Ascending aorta (tissue), 2 donors: Measurements from ENCODE around the gene SRGAP3. TPM values are rescaled to one million over a fixed set of nuclear protein-coding genes. Genes with fewer than 3 reads are reported as not detected.

Source experiments
- DNase-seq, 2 donors: peaks; one replicate each; pipeline ENCODE4 v3.0.0-alpha.2; 2019; ENCODE audit warnings: low spot score in 2 of 2
- H3K27ac ChIP-seq, 2 donors: fragments of 200-600 bp; sonication (generic); one replicate each; pipeline ENCODE4 v1.5.1; 2016 to 2017; ENCODE audit warnings: mild to moderate bottlenecking in 1 of 2
- H3K27me3 ChIP-seq: fragments of 200-600 bp; sonication (generic); one replicate; pipeline ENCODE4 v1.5.1; 2017
- H3K36me3 ChIP-seq, 2 donors: fragments of 200-600 bp; sonication (generic); one replicate each; pipeline ENCODE4 v1.5.1; 2016
- H3K4me1 ChIP-seq, 2 donors: fragments of 200-600 bp; sonication (generic); one replicate each; pipeline ENCODE4 v1.5.1; 2016 to 2017; ENCODE audit warnings: mild to moderate bottlenecking in 1 of 2
- H3K4me3 ChIP-seq, 2 donors: fragments of 200-600 bp; sonication (generic); one replicate each; pipeline ENCODE4 v1.5.1; 2016 to 2017; ENCODE audit warnings: mild to moderate bottlenecking in 1 of 2
- H3K9me3 ChIP-seq, 2 donors: fragments of 200-600 bp; sonication (generic); one replicate each; pipeline ENCODE4 v1.5.1; 2016
- CTCF ChIP-seq, 3 experiments: fragments of 200-600 bp in 2 of 3; fragments of 450-650 bp in 1 of 3; sonication (generic) in 2 of 3; IDR thresholded peaks; one replicate each; pipeline ENCODE4 v1.5.1; 2016 to 2019; ENCODE audit warnings: antibody characterized with exemption in 3 of 3, mild to moderate bottlenecking in 1 of 3, moderate library complexity in 1 of 3
- intact Hi-C: fragments of 100-400 bp; cut with DNase I; formaldehyde crosslinking; loops from one replicate; pipeline ENCODE4 v1.15.1; 2023
- total RNA-seq: library from RNA; depleted of rRNA; stranded (reverse); fragments of >200 nt; gene quantifications from one replicate; pipeline ENCODE4 v1.1.0, GENCODE V29; 2016

Gene SRGAP3
- total RNA-seq, 1 donor from 2014 or later, result 1.6 TPM

GRCh38 chr3:9068051-9068450, 181.4 kb downstream of the SRGAP3 start:
- no peak for DNase-seq
- no peaks in the 10 kb centered on the region for H3K4me1 ChIP-seq

GRCh38 chr3:9067352-9067975, 182.0 kb downstream of the SRGAP3 start:
- no peaks in the 10 kb centered on the region for H3K27me3 ChIP-seq
- DNase-seq, result peak in 1 of 2 donors; percentile 69
- intact Hi-C loops, result loop anchor here (1.0 kb wide), 2 partner anchors 79 to 96 kb away; no protein-coding TSS in a partner anchor
- peak; percentile 67 to 95 (median 81) for TF ChIP-seq CTCF (IDR thresholded peaks at IDR 0.05)
- no peaks in the 10 kb centered on the region for H3K36me3 ChIP-seq
- no peak overlapping the region for H3K4me3 ChIP-seq
- H3K27ac ChIP-seq, result no peak overlapping the region
- H3K4me1 ChIP-seq, result no peaks in the 10 kb centered on the region
- H3K9me3 ChIP-seq, result no peaks in the 10 kb centered on the region

More at GRCh38 chr3:9068051-9068450, 181.4 kb downstream of the SRGAP3 start:
- Histone ChIP-seq H3K36me3 (no peaks in the 10 kb centered on the region), H3K4me3 (no peak overlapping the region), H3K9me3 (no peaks in the 10 kb centered on the region), H3K27me3 (no peaks in the 10 kb centered on the region), H3K27ac (no peak overlapping the region)
- no peak for TF ChIP-seq CTCF (IDR thresholded peaks at IDR 0.05)
- intact Hi-C loops, result no loop called here

- no peaks in the 10 kb centered on the region for H3K27me3 ChIP-seq
- H3K9me3 ChIP-seq, result no peaks in the 10 kb centered on the region
- H3K36me3 ChIP-seq, result no peaks in the 10 kb centered on the region
- H3K27ac ChIP-seq, result no peak overlapping the region
- intact Hi-C loops, result loop anchor here (1.0 kb wide), 2 partner anchors 78 to 95 kb away; no protein-coding TSS in a partner anchor
- DNase-seq, result no peak
- no peaks in the 10 kb centered on the region for H3K4me1 ChIP-seq
- no peak overlapping the region for H3K4me3 ChIP-seq
- no peak for TF ChIP-seq CTCF (IDR thresholded peaks at IDR 0.05)
Measured at GRCh38 chr3:9066775-9067174, 182.7 kb downstream of the SRGAP3 start.

- TF ChIP-seq CTCF (IDR thresholded peaks at IDR 0.05), result no peak
- H3K9me3 ChIP-seq, result no peaks in the 10 kb centered on the region
- H3K4me1 ChIP-seq, result no peaks in the 10 kb centered on the region
- H3K27me3 ChIP-seq, result no peaks in the 10 kb centered on the region
- H3K36me3 ChIP-seq, result no peaks in the 10 kb centered on the region
- no peak for DNase-seq
- H3K27ac ChIP-seq, result no peak overlapping the region
- intact Hi-C loops, result no loop called here
- no peak overlapping the region for H3K4me3 ChIP-seq
Measured at GRCh38 chr3:9066141-9066540, 183.3 kb downstream of the SRGAP3 start.

- TF ChIP-seq CTCF (IDR thresholded peaks at IDR 0.05), result no peak
- intact Hi-C loops, result no loop called here
- Histone ChIP-seq H3K36me3 (no peaks in the 10 kb centered on the region), H3K4me1 (no peaks in the 10 kb centered on the region), H3K9me3 (no peaks in the 10 kb centered on the region), H3K27me3 (no peaks in the 10 kb centered on the region), H3K4me3 (no peak overlapping the region), H3K27ac (no peak overlapping the region)
- no peak for DNase-seq
Measured at GRCh38 chr3:9064850-9065249, 184.6 kb downstream of the SRGAP3 start.
